Measurements from ENCODE around the gene CHMP6.
"Not testable (repeated sequence)": the region's sequence is repeated elsewhere in the genome, so short reads cannot be mapped to it uniquely, and the experiment has no call there.

CHMP6 gene

GRCh38 chr17:81016575-81016974 is 24.9 kb downstream of the CHMP6 start:
- no peak for DNase-seq

- not testable (repeated sequence) for DNase-seq
Observed at GRCh38 chr17:81017330-81017729, 25.7 kb downstream of the CHMP6 start.

- DNase-seq = peak; percentile 61
Observed at GRCh38 chr17:81018044-81018802, 26.6 kb downstream of the CHMP6 start.

GRCh38 chr17:81019563-81020442 is 28.2 kb downstream of the CHMP6 start:
- no peak for DNase-seq

- no peak for DNase-seq
Observed at GRCh38 chr17:81020443-81020766, 28.8 kb downstream of the CHMP6 start.

DNA sequence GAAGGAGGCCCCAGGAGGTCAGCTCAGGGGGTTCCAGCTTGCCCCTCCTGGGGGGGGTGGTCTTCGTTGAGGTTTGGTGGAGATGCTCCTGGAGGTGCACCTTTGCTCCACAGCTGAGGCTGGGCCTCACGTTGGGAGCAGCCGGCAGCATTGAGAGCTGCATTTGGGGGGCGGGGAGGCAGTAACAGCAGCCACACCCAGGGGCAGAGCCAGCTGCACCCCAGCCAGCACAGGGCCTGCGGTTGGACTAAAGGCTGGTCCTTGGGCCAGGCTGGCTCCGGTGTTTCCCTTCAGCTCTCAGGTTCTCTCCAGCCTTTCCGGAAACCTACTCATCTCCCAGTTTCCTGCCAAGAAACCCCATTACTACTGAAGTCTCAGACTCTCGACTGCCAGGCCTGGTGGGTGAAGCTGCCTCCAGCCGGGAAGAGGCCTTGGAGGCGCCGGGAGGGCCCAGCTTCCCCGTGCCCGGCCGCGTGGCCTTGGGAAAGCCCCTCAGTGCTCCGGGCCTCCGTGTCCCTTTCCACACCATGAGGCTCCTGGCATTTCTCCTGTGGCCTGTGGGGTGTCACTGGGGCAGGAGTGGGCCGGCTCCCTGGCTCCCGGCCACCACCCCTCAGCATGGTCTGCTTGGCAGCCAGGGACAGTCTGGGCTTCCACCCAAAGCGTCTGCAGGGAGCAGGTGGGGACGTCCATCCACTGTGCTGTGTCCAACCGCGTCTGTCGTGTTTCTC is 29.3 kb downstream of the CHMP6 start:
- no peak for DNase-seq

GRCh38 chr17:81021531-81022343 is 30.1 kb downstream of the CHMP6 start:
- DNase-seq = no peak

- DNase-seq = no peak
Observed at GRCh38 chr17:81022344-81022676, 30.7 kb downstream of the CHMP6 start.

GRCh38 chr17:81025065-81025740 is 33.6 kb downstream of the CHMP6 start:
- no peak for DNase-seq

DNA sequence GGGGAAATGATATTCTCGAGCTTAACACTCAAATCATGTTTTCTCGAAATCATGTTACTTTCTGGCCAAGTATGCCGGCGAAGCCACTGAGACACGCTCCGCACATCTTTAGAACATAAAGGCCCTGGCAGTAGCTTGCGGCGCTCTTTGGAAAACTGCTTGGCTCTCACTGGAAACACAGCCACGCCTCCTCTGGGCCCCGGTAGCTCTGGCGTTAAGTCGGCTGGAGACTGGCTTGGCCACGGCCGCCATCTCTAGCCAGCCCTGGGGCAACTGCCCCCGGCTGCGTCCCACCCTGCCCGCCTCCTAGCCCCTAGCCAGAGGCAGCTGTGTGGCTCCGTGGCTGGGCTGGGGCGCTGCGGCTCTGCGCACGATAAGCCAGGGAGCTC is 34.1 kb downstream of the CHMP6 start:
- DNase-seq = no peak

DNA sequence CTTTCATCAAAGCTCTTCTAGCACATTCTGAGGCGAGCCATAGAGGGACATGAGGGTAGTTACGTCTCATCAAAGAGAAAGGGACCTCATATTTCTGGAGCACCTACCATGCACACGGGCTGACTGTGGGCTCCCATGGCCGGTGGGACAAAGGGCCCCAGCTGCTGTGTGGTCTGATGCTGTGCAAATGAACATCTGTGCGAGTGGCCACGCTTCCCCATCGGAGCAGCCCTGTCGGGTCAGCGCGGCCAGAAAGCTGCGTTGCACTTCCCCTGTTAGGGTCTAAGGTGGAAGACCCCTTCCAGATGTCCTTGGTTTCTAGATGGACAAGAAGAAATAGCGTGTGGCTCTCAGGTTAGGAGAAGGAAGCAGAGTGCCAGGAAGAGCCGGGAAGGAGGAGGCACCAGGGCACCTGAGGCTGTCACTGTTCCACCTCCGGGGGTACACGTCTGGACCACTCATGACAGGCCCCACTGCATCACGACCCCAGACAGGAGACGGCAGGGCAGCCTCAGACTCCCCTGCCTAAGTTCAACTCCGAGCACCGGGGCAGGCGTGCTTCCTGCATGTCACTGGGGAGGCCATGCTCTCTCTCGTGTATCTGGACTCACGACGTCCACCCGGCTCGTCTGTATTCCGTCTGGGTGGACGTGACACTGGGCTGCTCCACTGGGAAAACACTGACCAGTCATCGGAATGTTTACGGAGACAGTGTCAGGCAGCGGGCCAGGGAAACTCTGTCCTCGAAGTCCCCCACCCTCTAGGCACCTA is 34.8 kb downstream of the CHMP6 start:
- no peak for DNase-seq

GRCh38 chr17:81027038-81027437 is 35.4 kb downstream of the CHMP6 start:
- DNase-seq = no peak

- no peak for DNase-seq
Observed at GRCh38 chr17:81027591-81028505, 36.2 kb downstream of the CHMP6 start.

- DNase-seq = no peak
Observed at GRCh38 chr17:81028506-81028858, 36.8 kb downstream of the CHMP6 start.

GRCh38 chr17:81029859-81030258 is 38.2 kb downstream of the CHMP6 start:
- no peak for DNase-seq

- not testable (repeated sequence) for DNase-seq
Observed at GRCh38 chr17:81030312-81030711, 38.7 kb downstream of the CHMP6 start.

DNA sequence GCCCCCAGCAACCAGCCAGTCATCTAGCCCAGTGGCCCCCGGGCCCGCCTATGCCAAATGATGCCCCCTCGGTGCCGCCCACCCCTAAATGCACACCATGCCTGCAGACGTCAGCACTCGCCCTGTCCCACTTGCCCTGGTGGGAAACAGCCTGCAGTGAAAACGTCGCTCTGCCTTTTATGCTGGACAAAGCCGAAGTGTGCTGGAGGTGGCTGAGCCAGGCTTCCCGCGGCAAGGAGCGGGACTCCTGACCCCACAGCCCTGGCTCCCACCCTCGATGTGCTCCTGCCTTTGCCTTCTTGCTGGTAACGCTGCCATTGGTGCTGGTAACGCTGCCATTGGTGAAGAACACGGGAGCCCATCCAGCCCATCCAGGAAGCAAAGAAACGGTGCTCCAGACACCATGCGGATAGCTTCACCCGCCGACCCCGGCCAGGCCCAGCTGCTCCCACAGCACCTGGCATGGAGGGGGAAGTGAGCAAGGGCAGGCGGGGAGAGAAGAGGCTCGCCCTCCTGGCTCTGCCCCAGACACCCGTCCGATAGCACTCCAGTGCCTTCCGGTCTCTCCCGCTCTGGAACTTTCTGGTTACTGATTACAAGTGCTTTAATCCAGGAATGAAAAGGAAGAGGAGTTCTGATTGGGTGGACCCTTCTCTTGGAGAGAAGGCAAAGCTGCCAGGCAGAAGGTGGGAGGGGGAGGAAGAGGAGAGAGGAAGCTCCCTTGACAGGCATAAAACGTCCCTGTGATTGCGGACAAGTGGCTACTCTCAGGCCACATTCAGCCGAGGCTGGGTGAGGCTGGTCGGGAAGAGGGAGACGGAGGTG is 39.3 kb downstream of the CHMP6 start:
- no peak for DNase-seq

DNA sequence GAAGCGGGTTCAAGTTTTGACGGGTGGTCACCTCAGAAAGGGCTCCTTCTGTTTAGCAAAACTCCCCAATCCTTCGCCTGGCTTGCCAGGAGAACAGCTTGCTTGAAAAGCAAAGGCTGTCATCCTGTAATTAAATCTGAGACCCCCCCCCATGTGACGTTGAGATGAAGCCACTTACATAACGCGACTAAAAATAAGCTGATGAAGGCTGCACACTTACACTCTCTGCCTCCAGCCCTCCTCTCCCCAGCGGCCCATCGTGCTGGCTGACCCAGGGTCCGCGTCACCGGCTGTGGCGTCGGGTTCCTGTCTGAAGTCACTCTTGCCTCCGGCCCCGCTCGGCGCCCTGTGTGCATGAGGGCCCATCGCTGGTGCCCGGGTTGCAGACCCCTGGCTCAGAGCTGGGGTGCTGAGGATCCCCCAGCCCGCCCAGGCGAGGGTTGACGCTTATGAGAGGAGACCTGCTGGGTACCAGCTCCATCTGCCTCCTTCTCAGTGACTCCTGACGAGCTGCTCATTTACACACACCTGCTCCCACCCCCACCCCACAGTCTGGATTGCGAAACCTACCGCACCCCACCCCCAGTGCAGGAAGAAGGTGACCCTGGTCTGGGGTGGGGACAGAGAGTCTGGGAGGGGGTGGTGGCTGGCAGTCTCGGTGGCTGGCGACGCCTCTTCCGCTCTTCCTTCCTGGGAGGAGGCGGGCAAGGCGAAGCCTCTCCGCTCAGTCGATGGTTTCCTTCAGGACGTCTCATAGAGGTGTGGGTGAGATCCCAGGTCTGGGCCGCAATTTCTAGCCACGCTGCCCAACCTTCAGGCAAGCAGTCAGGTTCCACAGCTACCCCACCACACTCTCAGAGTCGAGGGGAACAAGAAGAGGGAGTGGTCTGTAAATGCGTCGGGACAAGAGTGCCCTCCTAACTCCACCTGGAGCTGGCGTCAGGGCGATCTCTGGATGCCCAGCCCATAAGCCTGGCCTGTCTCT is 40.2 kb downstream of the CHMP6 start:
- DNase-seq = no peak

Data from CD4-positive, alpha-beta T cell treated with Interleukin-4 for 4 hours (primary cell).